ENCODE measurements around the gene WWOX. TPM values are rescaled to one million over a fixed set of nuclear protein-coding genes. Genes with fewer than 3 reads are reported as not detected.

The WWOX gene
- total RNA-seq, 1 experiment from 2014 or later, result 13.0 TPM

GRCh38 chr16:78890373-78890895 is 791.0 kb downstream of the WWOX start:
- DNase-seq (ENCODE audit: low read depth), result no peak

GRCh38 chr16:78892951-78893733 is 793.7 kb downstream of the WWOX start:
- DNase-seq (ENCODE audit: low read depth), result no peak

GRCh38 chr16:78894886-78895285 is 795.4 kb downstream of the WWOX start:
- DNase-seq (ENCODE audit: low read depth), result no peak

GRCh38 chr16:78895681-78896080 is 796.2 kb downstream of the WWOX start:
- no peak for DNase-seq (ENCODE audit: low read depth)

GRCh38 chr16:78896280-78896679 is 796.8 kb downstream of the WWOX start:
- DNase-seq (ENCODE audit: low read depth), result no peak

GRCh38 chr16:78897299-78897698 is 797.8 kb downstream of the WWOX start:
- no peak for DNase-seq (ENCODE audit: low read depth)

- DNase-seq (ENCODE audit: low read depth), result no peak
These were observed 800.8 kb downstream of the WWOX start for GRCh38 chr16:78900044-78900811.

- DNase-seq (ENCODE audit: low read depth), result no peak
These were observed 801.5 kb downstream of the WWOX start for GRCh38 chr16:78900966-78901365.

GRCh38 chr16:78902321-78902720 is 802.9 kb downstream of the WWOX start:
- DNase-seq (ENCODE audit: low read depth), result no peak

- no peak for DNase-seq (ENCODE audit: low read depth)
These were observed 803.8 kb downstream of the WWOX start for GRCh38 chr16:78903237-78903636.

- no peak for DNase-seq (ENCODE audit: low read depth)
These were observed 804.4 kb downstream of the WWOX start for GRCh38 chr16:78903843-78904242.

GRCh38 chr16:78906135-78906534 is 806.7 kb downstream of the WWOX start:
- no peak for DNase-seq (ENCODE audit: low read depth)

GRCh38 chr16:78909226-78909625 is 809.8 kb downstream of the WWOX start:
- DNase-seq (ENCODE audit: low read depth), result no peak

- DNase-seq (ENCODE audit: low read depth), result no peak
These were observed 816.4 kb downstream of the WWOX start for GRCh38 chr16:78915811-78916345.

GRCh38 chr16:78916928-78917545 is 817.6 kb downstream of the WWOX start:
- DNase-seq (ENCODE audit: low read depth), result no peak

GRCh38 chr16:78918805-78919305 is 819.4 kb downstream of the WWOX start:
- DNase-seq (ENCODE audit: low read depth), result no peak

GRCh38 chr16:78919852-78920251 is 820.4 kb downstream of the WWOX start:
- DNase-seq (ENCODE audit: low read depth), result no peak

GRCh38 chr16:78920621-78921020 is 821.2 kb downstream of the WWOX start:
- no peak for DNase-seq (ENCODE audit: low read depth)

- no peak for DNase-seq (ENCODE audit: low read depth)
These were observed 825.8 kb downstream of the WWOX start for GRCh38 chr16:78925083-78925767.

- DNase-seq (ENCODE audit: low read depth), result no peak
These were observed 827.3 kb downstream of the WWOX start for GRCh38 chr16:78926723-78927210.

- no peak for DNase-seq (ENCODE audit: low read depth)
These were observed 828.3 kb downstream of the WWOX start for GRCh38 chr16:78927766-78928165.

All from LHCN-M2 (cell line).